Activated CD8-positive, alpha-beta memory T cell treated with anti-CD3 and anti-CD28 coated beads for 1 hour (primary cell): ENCODE data around the gene MNT.

ENCODE experiments used
- DNase-seq, 2 donors: peaks; one replicate each; pipeline ENCODE4 v3.0.0-alpha.2; 2020; ENCODE audit warnings: low read depth in 1 of 2; ENCODE audit errors: extremely low read depth in 1 of 2

Gene MNT

GRCh38 chr17:2416010-2416734, 15.3 kb upstream of the MNT start:
- peak; percentile 58 to 75 for DNase-seq

GRCh38 chr17:2415081-2415480, 14.2 kb upstream of the MNT start:
- DNase-seq: no peak

- no peak for DNase-seq
Measured at GRCh38 chr17:2414446-2415064, 13.7 kb upstream of the MNT start.

- DNase-seq: no peak
Measured at GRCh38 chr17:2412561-2413021, 11.7 kb upstream of the MNT start.

- DNase-seq: no peak
Measured at GRCh38 chr17:2410951-2411350, 10.1 kb upstream of the MNT start.

GRCh38 chr17:2406903-2407790, 6.3 kb upstream of the MNT start:
- DNase-seq: no peak

- DNase-seq: no peak
Measured at GRCh38 chr17:2406271-2406902, 5.5 kb upstream of the MNT start.

GRCh38 chr17:2405247-2405926, 4.5 kb upstream of the MNT start:
- no peak for DNase-seq

GRCh38 chr17:2403044-2403443, 2.2 kb upstream of the MNT start:
- no peak for DNase-seq

- DNase-seq: no peak
Measured at GRCh38 chr17:2402544-2402943, 1.7 kb upstream of the MNT start.

GRCh38 chr17:2401426-2402221, 764 bp upstream of the MNT start:
- peak; percentile 98 for DNase-seq

- no peak for DNase-seq
Measured at GRCh38 chr17:2400474-2400866, 390 bp downstream of the MNT start.

- DNase-seq: peak; percentile 61 to 89
Measured at GRCh38 chr17:2399572-2400473, 1.0 kb downstream of the MNT start.

GRCh38 chr17:2398655-2399571, 1.9 kb downstream of the MNT start:
- peak; percentile 29 to 32 for DNase-seq

- no peak for DNase-seq
Measured at GRCh38 chr17:2398182-2398581, 2.7 kb downstream of the MNT start.

GRCh38 chr17:2397247-2398171, 3.4 kb downstream of the MNT start:
- no peak for DNase-seq
